ENCODE results near the gene KDM8. TPM values are rescaled to one million over a fixed set of nuclear protein-coding genes. Genes with fewer than 3 reads are reported as not detected.

The KDM8 gene
- total and polyA plus RNA-seq, 5 donors: 3.1 to 6.1 (median 5.0) TPM

DNA sequence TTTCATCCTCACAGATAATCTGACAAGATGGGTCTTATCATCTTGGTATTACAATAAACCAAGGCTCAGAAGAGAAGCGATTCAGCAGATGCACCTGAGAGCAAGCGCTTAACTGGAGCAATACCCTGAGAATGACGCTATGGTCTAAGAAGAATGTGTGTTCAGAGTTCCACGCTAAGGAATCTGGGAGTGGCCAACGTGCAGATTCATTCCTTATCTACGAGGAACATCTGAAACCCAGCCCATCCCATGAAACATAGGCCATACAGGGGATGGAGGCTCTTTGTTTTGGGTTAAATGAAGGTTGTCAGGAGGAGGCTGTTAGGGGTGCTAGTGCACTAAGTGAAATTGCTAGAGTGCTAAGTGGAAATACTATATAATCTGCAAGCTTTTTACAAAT lies 28.5 kb upstream of the KDM8 start:
- no peak overlapping the region for H3K27ac ChIP-seq (ENCODE audit: low read length)
- DNase-seq (no peak), ATAC-seq (no peak)
- H3K4me1 ChIP-seq (ENCODE audit: control insufficient read depth, insufficient read depth, low read length): peaks cover 2% of the 10 kb centered on the region
- no peaks in the 10 kb centered on the region for H3K27me3 ChIP-seq (ENCODE audit: control insufficient read depth, insufficient read depth)
- intact Hi-C loops (cut with DNase I): loop anchor here in 3 of 4 donors (5.0 to 10.0 kb wide), 4 partner anchors 190 to 283 kb away; no protein-coding TSS in a partner anchor
- WGBS: 53% methylated on average over 6 of the region's 6 CpGs
- no peak overlapping the region for H3K4me3 ChIP-seq (ENCODE audit: low read length)
- no peaks in the 10 kb centered on the region for H3K9me3 ChIP-seq (ENCODE audit: control insufficient read depth, low read length)

DNA sequence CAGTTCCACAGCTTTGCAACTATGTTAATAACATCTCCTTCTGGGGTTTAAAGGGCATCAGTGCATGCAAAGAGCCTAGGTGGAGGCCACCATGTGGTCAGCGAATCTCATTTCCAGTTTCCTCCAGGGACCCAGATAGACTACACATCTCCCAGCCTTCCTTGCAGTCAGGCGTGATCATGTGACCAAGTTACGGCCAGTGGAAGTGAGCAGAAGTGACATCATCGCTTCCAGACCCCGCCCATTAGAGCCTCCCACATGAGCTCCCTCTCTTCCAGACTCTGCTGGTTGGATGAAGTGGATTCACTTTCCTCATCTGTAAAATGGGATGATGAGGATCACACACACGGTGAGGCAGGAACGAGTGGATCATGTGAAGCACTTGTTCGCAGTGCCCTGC lies 27.4 kb upstream of the KDM8 start:
- no peak for ATAC-seq

DNA sequence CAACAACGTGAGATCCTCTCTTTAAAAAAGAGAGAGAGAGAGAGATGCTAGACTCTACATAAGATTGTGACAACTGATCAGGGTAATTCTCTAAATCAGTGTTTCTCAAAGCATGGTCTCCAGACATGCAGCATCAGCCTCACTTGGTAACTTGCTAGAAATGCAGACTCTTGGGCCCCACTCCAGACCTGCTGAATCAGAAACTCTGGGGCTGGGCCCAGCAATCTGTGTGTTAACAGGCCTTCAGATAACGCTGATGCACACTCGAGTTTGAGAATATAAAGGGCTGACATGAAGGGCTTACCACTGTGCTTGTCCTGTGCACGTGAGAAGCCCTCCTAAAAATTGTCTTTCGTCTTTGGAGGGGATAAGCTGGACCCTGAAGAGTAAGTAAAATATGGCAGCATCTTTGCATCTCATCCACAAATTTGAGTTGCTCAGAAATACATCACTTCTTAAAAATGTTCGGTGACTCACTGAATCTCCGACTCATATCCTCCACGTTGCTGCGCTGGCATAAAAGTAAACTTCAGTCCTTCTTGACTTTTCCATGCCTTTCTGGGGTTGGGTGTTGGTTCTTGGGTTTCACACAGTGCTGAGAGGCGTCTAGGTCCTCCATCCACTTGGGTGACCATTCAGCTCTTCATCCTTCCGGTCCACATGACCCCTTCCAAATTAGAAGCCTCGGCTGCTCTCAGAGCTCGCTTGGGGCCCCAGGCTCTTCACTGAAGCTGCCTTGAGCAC lies 26.1 kb upstream of the KDM8 start:
- H3K27me3 ChIP-seq (ENCODE audit: control insufficient read depth, insufficient read depth): no peaks in the 10 kb centered on the region
- peaks cover 2% of the 10 kb centered on the region for H3K9me3 ChIP-seq (ENCODE audit: control insufficient read depth, low read length)
- no peak overlapping the region for H3K4me3 ChIP-seq (ENCODE audit: low read length)
- WGBS: 79% methylated on average over 13 of the region's 13 CpGs
- H3K27ac ChIP-seq (ENCODE audit: low read length): no peak overlapping the region
- ATAC-seq (no peak), DNase-seq (no peak)
- peaks cover 2% of the 10 kb centered on the region for H3K4me1 ChIP-seq (ENCODE audit: control insufficient read depth, insufficient read depth, low read length)
- intact Hi-C loops (cut with DNase I): loop anchor here in 3 of 4 donors (5.0 to 10.0 kb wide), 4 partner anchors 188 to 280 kb away; no protein-coding TSS in a partner anchor

More for the DNA sequence above, 27.4 kb upstream of the KDM8 start:
- 89% methylated on average over 8 of the region's 8 CpGs for WGBS
- H3K4me1 ChIP-seq (ENCODE audit: control insufficient read depth, insufficient read depth, low read length): peaks cover 2% of the 10 kb centered on the region
- intact Hi-C loops (cut with DNase I): loop anchor here in 3 of 4 donors (5.0 to 10.0 kb wide), 4 partner anchors 189 to 281 kb away; no protein-coding TSS in a partner anchor
- no peak for DNase-seq
- no peaks in the 10 kb centered on the region for H3K27me3 ChIP-seq (ENCODE audit: control insufficient read depth, insufficient read depth)
- no peak overlapping the region for H3K27ac ChIP-seq (ENCODE audit: low read length)
- no peak overlapping the region for H3K4me3 ChIP-seq (ENCODE audit: low read length)
- no peaks in the 10 kb centered on the region for H3K9me3 ChIP-seq (ENCODE audit: control insufficient read depth, low read length)

DNA sequence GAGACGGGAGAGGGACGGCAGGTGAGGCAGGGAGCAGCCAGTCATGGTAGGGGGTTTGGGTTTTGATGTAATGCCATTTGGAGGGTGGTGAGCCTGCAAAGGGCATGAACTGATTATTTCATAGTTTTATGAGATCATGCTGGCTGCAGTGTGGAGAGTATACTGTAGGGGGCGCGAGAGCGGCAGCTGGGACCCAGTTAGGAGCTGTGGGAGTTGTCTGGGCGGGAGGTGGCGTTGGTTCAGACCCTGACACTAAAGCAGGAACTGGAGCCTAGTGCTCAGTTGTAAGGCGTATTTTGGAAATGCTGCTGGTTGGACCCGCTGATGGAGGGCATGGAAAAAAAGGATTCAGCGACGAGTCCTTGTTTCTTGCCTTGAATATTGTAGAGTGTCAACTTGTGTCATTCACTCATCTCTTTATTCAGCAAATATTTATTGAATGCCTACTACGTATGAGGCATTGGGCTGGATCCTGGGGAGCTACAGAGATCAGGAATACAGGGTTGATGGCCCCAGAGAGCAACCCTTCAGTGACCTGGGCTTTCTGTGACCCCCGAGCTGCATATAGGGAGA lies 23.7 kb upstream of the KDM8 start:
- intact Hi-C loops (cut with DNase I): loop anchor here (2.0 to 10.0 kb wide), 6 partner anchors 185 to 278 kb away; no protein-coding TSS in a partner anchor
- ATAC-seq (peak; percentile 95 to 97), DNase-seq (peak; percentile 89 to 96 (median 94))
- Histone ChIP-seq H3K4me1 (ENCODE audit: control insufficient read depth, insufficient read depth, low read length) (peaks cover 2% of the 10 kb centered on the region), H3K9me3 (ENCODE audit: control insufficient read depth, low read length) (peaks cover 2% of the 10 kb centered on the region), H3K27ac (ENCODE audit: low read length) (no peak overlapping the region), H3K27me3 (ENCODE audit: control insufficient read depth, insufficient read depth) (no peaks in the 10 kb centered on the region), H3K4me3 (ENCODE audit: low read length) (no peak overlapping the region)
- 18% methylated on average over 13 of the region's 13 CpGs for WGBS

DNA sequence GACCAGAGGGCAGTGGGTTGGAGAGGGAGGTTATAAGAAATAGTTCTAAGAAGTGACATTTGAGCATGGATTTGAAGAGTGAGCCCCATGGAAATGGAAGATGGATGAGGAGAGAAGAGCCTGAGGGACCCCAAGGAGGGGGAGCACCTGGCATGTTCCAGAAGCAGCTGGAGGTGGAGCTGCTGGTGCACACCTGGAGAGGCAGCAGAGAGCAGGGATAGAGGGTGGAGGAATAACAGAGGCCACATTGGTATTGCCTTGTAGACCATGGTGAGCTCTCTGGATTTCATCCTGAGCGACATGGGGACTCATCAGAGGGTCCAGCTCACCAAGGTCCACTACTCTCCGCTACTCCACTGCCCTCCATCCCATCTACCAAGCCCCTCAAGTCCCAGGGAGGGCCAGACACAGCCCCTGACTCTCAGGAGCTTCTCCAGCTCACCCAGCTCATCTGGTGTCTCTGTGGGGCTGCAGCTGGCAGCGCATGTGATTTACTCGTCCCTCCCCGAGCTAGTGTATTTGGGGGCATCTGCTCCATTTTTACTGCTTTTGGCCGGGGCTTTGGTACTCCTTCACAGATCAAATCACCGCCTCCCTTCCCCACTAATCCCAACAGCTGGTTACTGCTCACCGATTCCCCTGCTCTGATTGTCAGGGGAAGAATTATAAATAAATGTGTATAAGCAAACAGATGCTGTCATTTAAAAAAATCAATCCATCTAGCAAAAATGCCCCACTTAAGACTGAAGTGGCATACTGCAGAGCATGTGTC lies 22.1 kb upstream of the KDM8 start:
- 82% methylated on average over 8 of the region's 8 CpGs for WGBS
- Histone ChIP-seq H3K4me3 (ENCODE audit: low read length) (no peak overlapping the region), H3K27me3 (ENCODE audit: control insufficient read depth, insufficient read depth) (no peaks in the 10 kb centered on the region), H3K9me3 (ENCODE audit: control insufficient read depth, low read length) (peaks cover 2% of the 10 kb centered on the region), H3K27ac (ENCODE audit: low read length) (no peak overlapping the region), H3K4me1 (ENCODE audit: control insufficient read depth, insufficient read depth, low read length) (peaks cover 2% of the 10 kb centered on the region)
- ATAC-seq (no peak), DNase-seq (no peak)
- intact Hi-C loops (cut with DNase I): loop anchor here in 1 of 4 donors (5.0 kb wide), 1 partner anchor 191 kb away; no protein-coding TSS in a partner anchor

DNA sequence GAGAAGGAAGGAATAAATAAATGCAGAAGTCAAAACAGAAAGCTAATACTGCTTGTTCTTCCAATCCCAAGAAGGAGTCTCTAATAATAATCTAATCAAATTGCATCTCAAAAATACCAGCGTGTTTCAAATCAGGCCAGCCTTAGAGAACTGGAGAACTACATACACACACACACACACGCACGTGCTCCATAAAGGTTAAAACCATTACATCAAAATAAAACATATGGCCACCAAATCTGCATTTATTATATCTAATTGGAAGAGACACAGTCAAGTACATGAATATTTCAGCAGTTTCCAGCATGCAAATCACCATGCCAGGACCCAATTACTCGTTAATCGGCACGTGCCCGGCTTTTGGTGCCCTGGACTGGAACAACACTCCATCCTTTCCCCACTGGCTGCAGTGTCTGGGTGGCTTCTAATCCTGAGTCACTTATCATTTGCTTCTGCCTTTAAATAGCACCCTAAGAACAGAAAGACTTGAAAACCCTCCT lies 20.4 kb upstream of the KDM8 start:
- 83% methylated on average over 7 of the region's 7 CpGs for WGBS
- no peak for DNase-seq
- Histone ChIP-seq H3K27ac (ENCODE audit: low read length) (no peak overlapping the region), H3K4me1 (ENCODE audit: control insufficient read depth, insufficient read depth, low read length) (peaks cover 2% of the 10 kb centered on the region), H3K27me3 (ENCODE audit: control insufficient read depth, insufficient read depth) (no peaks in the 10 kb centered on the region), H3K4me3 (ENCODE audit: low read length) (no peak overlapping the region), H3K9me3 (ENCODE audit: control insufficient read depth, low read length) (peaks cover 2% of the 10 kb centered on the region)
- intact Hi-C loops (cut with DNase I): loop anchor here in 1 of 4 donors (5.0 kb wide), 1 partner anchor 189 kb away; no protein-coding TSS in a partner anchor
- ATAC-seq: no peak

DNA sequence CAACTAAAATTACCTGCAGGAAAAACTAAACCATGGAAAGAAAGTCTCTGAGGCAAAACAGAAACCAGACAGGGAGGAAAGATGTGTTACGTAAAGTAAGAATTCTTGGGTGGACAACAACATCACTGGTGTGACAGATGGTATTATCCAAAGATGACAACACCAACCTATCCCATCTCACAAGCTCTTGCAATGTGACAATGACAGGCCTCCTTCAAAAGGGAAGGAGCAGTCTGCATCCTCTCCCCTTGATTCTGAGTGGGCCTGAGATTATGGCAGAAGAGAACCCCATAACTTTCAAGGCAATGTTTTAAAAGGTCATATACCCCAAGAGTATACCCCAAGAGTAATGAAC lies 17.6 kb upstream of the KDM8 start:
- H3K4me3 ChIP-seq (ENCODE audit: low read length): no peak overlapping the region
- peaks cover 2% of the 10 kb centered on the region for H3K9me3 ChIP-seq (ENCODE audit: control insufficient read depth, low read length)
- intact Hi-C loops (cut with DNase I): no loop called here
- DNase-seq (no peak), ATAC-seq (no peak)
- no peak overlapping the region for H3K27ac ChIP-seq (ENCODE audit: low read length)
- 96% methylated on average over 1 of the region's 1 CpG for WGBS
- no peaks in the 10 kb centered on the region for H3K4me1 ChIP-seq (ENCODE audit: control insufficient read depth, insufficient read depth, low read length)
- H3K27me3 ChIP-seq (ENCODE audit: control insufficient read depth, insufficient read depth): no peaks in the 10 kb centered on the region

DNA sequence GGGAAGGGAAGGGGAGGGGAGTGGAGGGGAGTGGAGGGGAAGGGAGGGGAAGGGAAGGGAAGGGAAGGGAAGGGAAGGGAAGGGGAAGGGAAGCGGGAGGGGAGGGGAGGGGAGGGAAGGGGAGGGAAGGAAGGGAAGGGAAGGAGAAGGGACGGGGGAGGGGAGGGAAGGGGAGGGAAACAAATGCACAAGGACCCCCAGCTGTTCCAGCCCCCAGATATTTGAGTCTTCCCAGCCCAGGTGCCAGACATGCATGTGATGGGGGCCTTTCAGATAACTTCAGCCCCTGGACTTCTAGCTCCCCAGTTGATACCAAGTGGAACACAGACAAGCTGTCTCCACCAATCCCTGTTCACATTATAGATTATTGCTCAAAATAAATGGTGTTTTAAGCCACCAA lies 14.7 kb upstream of the KDM8 start:
- 45% methylated on average over 2 of the region's 2 CpGs for WGBS
- Histone ChIP-seq H3K9me3 (ENCODE audit: control insufficient read depth, low read length) (no peaks in the 10 kb centered on the region), H3K27ac (ENCODE audit: low read length) (no peak overlapping the region), H3K4me1 (ENCODE audit: control insufficient read depth, insufficient read depth, low read length) (no peaks in the 10 kb centered on the region), H3K27me3 (ENCODE audit: control insufficient read depth, insufficient read depth) (no peaks in the 10 kb centered on the region), H3K4me3 (ENCODE audit: low read length) (no peak overlapping the region)
- intact Hi-C loops (cut with DNase I): no loop called here
- no peak for DNase-seq
- ATAC-seq: no peak

DNA sequence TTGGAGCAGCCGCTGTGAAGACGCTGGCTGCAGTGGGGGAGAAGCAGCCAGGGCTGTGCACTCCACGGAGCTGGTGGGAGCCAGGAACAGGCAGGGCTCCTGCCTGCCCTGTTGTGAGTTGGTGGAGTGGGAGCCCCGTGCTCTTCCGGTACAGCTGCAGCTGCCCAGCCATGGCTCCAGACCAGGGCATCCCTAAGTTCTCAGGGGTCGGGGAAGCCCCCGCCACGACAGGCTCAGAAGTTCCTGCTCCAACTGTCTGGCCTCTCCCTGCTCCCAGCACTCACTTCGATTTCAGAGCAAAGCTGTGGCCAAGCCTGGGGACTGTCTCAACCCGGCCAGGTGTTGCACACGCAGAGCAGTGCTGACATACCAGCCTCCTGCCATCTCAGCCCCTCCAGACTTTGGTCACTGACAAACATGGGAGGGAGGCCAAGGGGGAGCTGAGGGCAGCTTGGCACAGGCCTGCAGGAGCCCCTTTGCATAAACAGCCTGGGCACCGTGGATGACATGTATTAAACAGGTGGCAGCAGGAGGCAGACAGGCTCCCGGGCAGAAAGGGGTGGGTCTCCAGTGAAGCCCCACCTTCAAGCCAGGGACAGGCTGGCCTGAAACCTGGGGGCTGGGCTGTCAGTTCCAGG lies 13.9 kb upstream of the KDM8 start:
- ATAC-seq (no peak), DNase-seq (no peak)
- 57% methylated on average over 13 of the region's 13 CpGs for WGBS
- Histone ChIP-seq H3K9me3 (ENCODE audit: control insufficient read depth, low read length) (no peaks in the 10 kb centered on the region), H3K4me3 (ENCODE audit: low read length) (no peak overlapping the region), H3K4me1 (ENCODE audit: control insufficient read depth, insufficient read depth, low read length) (no peaks in the 10 kb centered on the region), H3K27ac (ENCODE audit: low read length) (no peak overlapping the region), H3K27me3 (ENCODE audit: control insufficient read depth, insufficient read depth) (no peaks in the 10 kb centered on the region)
- intact Hi-C loops (cut with DNase I): no loop called here

DNA sequence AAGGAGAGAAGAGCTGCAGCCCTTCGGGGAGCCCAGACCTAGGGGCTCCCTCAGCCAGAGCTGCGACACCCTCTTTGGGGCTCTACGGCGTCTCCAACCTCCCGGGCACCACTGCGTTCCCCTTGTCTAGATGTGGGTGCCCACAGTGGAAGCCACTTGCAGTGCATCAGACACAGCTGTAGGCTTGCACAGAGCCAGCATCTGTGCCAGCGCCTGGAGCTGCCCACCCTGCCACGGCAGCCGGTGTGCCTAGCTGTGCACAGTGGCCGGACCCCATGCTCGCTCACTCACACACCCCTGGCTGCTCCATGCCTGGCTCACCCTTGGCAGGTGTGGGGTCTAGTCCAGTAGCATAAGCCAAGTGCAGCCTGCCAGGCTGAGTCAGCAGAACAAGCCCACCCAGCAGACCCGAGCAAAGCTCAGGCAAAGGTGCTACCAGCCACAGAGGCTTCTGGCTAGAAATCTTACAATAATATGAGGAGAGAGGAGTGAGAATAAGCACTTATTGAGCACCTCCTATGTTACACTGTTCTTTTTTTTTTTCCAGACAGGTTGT lies 12.9 kb upstream of the KDM8 start:
- Histone ChIP-seq H3K4me1 (ENCODE audit: control insufficient read depth, insufficient read depth, low read length) (no peaks in the 10 kb centered on the region), H3K9me3 (ENCODE audit: control insufficient read depth, low read length) (no peaks in the 10 kb centered on the region), H3K27ac (ENCODE audit: low read length) (no peak overlapping the region), H3K4me3 (ENCODE audit: low read length) (no peak overlapping the region), H3K27me3 (ENCODE audit: control insufficient read depth, insufficient read depth) (no peaks in the 10 kb centered on the region)
- no peak for DNase-seq
- 92% methylated on average over 12 of the region's 12 CpGs for WGBS
- intact Hi-C loops (cut with DNase I): no loop called here
- no peak for ATAC-seq
